Peyer's patch (tissue), 4 donors: Measurements from ENCODE around the gene ZFP82. TPM values are rescaled to one million over a fixed set of nuclear protein-coding genes. Genes with fewer than 3 reads are reported as not detected.

Experiments
- DNase-seq, 3 donors: peaks; one replicate each; pipeline ENCODE4 v3.0.0-alpha.2; 2017 to 2019
- H3K27ac ChIP-seq, 4 donors: fragments of 200-600 bp; sonication (generic); one replicate each; pipeline ENCODE4 v1.5.1; 2016 to 2019
- H3K27me3 ChIP-seq, 2 donors: fragments of 200-600 bp; sonication (generic); one replicate each; pipeline ENCODE4 v1.5.1; 2019
- H3K36me3 ChIP-seq, 3 donors: fragments of 200-600 bp; sonication (generic); one replicate each; pipeline ENCODE4 v1.5.1; 2016 to 2019
- H3K4me1 ChIP-seq, 4 donors: fragments of 200-600 bp; sonication (generic); one replicate each; pipeline ENCODE4 v1.5.1; 2016 to 2019
- H3K4me3 ChIP-seq, 4 donors: fragments of 200-600 bp; sonication (generic); 1 replicate in 3 of 4; 2 replicates in 1 of 4; pipeline ENCODE4 v1.5.1; 2016 to 2019; ENCODE audit warnings: mild to moderate bottlenecking in 1 of 4
- H3K9me3 ChIP-seq, 4 donors: fragments of 200-600 bp; sonication (generic); one replicate each; pipeline ENCODE4 v1.5.1; 2016 to 2019; ENCODE audit warnings: mild to moderate bottlenecking in 1 of 4
- POLR2A ChIP-seq, 2 donors: fragments of 450-650 bp; IDR thresholded peaks; one replicate each; pipeline ENCODE4 v1.5.1; 2017; ENCODE audit warnings: antibody characterized with exemption in 2 of 2, mild to moderate bottlenecking in 2 of 2, moderate library complexity in 2 of 2
- total RNA-seq, 4 donors: library from RNA; depleted of rRNA; stranded (reverse); fragments of >200 nt; gene quantifications; one replicate each; pipeline ENCODE4 v1.1.0, GENCODE V29; 2016
- TF ChIP-seq, protein P1 (sequence below), 6 experiments: fragments of 450-650 bp in 4 of 6; fragments of 200-600 bp in 2 of 6; sonication (generic) in 1 of 6; IDR thresholded peaks; one replicate each; pipeline ENCODE4 v1.5.1; 2017 to 2019; ENCODE audit warnings: antibody characterized with exemption in 6 of 6, mild to moderate bottlenecking in 3 of 6, moderate library complexity in 1 of 6

Gene ZFP82
- total RNA-seq, 4 donors from 2014 or later = 1.0 to 9.1 (median 2.8) TPM

DNA sequence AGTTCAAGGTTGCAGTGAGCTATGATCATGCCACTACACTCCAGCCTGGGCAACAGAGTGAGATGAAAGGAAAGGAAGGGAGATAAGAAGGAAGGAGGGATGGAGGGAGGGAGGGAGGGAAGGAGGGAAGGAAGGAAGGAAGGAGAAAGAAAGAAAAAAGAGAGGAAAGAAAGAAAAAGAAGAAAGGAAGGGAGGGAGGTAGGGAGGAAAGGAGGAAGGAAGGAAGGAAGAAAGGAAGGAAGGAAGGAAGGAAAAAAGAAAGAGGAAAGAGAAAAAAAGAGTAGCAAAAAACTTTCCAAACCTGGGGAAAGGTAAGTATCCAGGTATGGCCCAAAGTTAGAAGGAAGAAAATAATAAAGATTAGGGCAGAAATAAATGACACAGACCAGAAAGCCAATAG, 46.6 kb downstream of the ZFP82 start:
- Histone ChIP-seq H3K27ac (no peak overlapping the region), H3K4me1 (peaks cover 0 to 1% (median 0%) of the 10 kb centered on the region in 4 donors), H3K27me3 (no peaks in the 10 kb centered on the region), H3K36me3 (peaks cover 0 to 17% (median 0%) of the 10 kb centered on the region in 3 donors), H3K9me3 (peaks cover 0 to 17% (median 0%) of the 10 kb centered on the region in 4 donors), H3K4me3 (no peak overlapping the region)
- TF ChIP-seq POLR2A (IDR thresholded peaks at IDR 0.05) = no peak
- TF ChIP-seq, protein P1, sequence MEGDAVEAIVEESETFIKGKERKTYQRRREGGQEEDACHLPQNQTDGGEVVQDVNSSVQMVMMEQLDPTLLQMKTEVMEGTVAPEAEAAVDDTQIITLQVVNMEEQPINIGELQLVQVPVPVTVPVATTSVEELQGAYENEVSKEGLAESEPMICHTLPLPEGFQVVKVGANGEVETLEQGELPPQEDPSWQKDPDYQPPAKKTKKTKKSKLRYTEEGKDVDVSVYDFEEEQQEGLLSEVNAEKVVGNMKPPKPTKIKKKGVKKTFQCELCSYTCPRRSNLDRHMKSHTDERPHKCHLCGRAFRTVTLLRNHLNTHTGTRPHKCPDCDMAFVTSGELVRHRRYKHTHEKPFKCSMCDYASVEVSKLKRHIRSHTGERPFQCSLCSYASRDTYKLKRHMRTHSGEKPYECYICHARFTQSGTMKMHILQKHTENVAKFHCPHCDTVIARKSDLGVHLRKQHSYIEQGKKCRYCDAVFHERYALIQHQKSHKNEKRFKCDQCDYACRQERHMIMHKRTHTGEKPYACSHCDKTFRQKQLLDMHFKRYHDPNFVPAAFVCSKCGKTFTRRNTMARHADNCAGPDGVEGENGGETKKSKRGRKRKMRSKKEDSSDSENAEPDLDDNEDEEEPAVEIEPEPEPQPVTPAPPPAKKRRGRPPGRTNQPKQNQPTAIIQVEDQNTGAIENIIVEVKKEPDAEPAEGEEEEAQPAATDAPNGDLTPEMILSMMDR (IDR thresholded peaks at IDR 0.05) = no peak
- no peak for DNase-seq

DNA sequence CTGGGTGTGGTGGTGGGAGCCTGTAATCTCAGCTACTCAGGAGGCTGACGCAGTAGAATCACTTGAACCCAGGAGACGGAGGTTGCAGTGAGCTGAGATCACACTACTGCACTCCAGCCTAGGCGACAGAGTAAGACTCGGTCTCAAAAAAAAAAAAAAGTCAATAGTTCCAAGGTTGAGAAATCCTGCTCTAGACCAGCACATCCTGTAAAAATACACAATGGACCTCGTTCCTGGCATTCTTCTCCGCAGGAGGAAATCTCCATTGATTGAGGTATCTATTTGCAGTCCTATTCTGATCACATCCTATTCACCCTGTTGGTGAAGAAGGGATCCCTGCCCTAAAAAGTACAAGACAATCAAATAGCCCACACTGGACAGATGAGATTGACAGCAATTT, 54.6 kb downstream of the ZFP82 start:
- TF ChIP-seq POLR2A (IDR thresholded peaks at IDR 0.05) = no peak
- TF ChIP-seq, protein P1 (IDR thresholded peaks at IDR 0.05) = no peak
- Histone ChIP-seq H3K27ac (no peak overlapping the region), H3K36me3 (peaks cover 0 to 89% (median 0%) of the 10 kb centered on the region in 3 donors), H3K27me3 (no peaks in the 10 kb centered on the region), H3K4me3 (no peak overlapping the region), H3K4me1 (no peaks in the 10 kb centered on the region), H3K9me3 (peaks cover 0 to 6% (median 0%) of the 10 kb centered on the region in 4 donors)
- DNase-seq = no peak

Other genes starting within 250 kb of the ZFP82 start
- gene ZNF565, start 204.0 kb downstream of the ZFP82 start, total RNA-seq = 1 to 10 TPM; 3.0 to 9.2 (median 4.9) TPM
- gene ZNF146, start 203.5 kb downstream of the ZFP82 start, total RNA-seq = 10 to 100 TPM; 43.2 to 71.0 (median 43.6) TPM
- gene ZFP14, start 39.4 kb downstream of the ZFP82 start, total RNA-seq = 10 to 100 TPM in 3 of 4 donors, 1 to 10 TPM in 1; 9.7 to 11.6 (median 11.1) TPM
- 10 to 100 TPM in 3 of 4 donors, 1 to 10 TPM in 1; 5.8 to 39.6 (median 10.9) TPM for gene ZNF566, start 70.9 kb upstream of the ZFP82 start, total RNA-seq
- 10 to 100 TPM in 2 of 4 donors, 1 to 10 TPM in 2; 5.0 to 18.6 (median 10.8) TPM for gene ZNF260, start 109.6 kb upstream of the ZFP82 start, total RNA-seq
- 10 to 100 TPM in 1 of 4 donors, 1 to 10 TPM in 3; 4.2 to 14.0 (median 5.8) TPM for gene ZNF529, start 154.6 kb upstream of the ZFP82 start, total RNA-seq
- gene ZNF382, start 186.7 kb upstream of the ZFP82 start, total RNA-seq = 10 to 100 TPM in 2 of 4 donors, 1 to 10 TPM in 2; 1.2 to 16.5 (median 7.3) TPM
- gene ZNF461, start 248.2 kb upstream of the ZFP82 start, total RNA-seq = 10 to 100 TPM in 1 of 4 donors, 1 to 10 TPM in 3; 5.4 to 14.9 (median 8.5) TPM